ENCODE results near the gene ELMO1. TPM values are rescaled to one million over a fixed set of nuclear protein-coding genes. Genes with fewer than 3 reads are reported as not detected.

Gene ELMO1
- polyA plus RNA-seq, 2 of the 4 experiments (the other 2 are of a cell fraction): 2.3 to 6.1 TPM

GRCh38 chr7:36929791-36930190 lies 518.9 kb downstream of the ELMO1 start (continued):
- no peak for TF ChIP-seq MAZ (IDR thresholded peaks at IDR 0.05; ENCODE audit: borderline replicate concordance, low read depth, low read length)

GRCh38 chr7:36928718-36929117 lies 519.9 kb downstream of the ELMO1 start:
- CTCF ChIA-PET: interaction anchor here (1.6 to 2.2 kb wide), 2 partner anchors 9 to 441 kb away, joined by 4 to 5 read pairs; no protein-coding TSS in a partner anchor
- Histone ChIP-seq H3K9me3 (no peaks in the 10 kb centered on the region), H3K27ac (no peak overlapping the region), H3K4me1 (no peaks in the 10 kb centered on the region), H3K4me3 (no peak overlapping the region), H3K4me2 (no peak overlapping the region)
- TF ChIP-seq HEYL (CRISPR knock-in tag; IDR thresholded peaks at IDR 0.05): no peak
- FAIRE-seq (no peak), ATAC-seq (no peak), DNase-seq (ENCODE audit: low read depth in 1 of 2, low spot score in 1 of 2) (no peak)
- POLR2A ChIA-PET: interaction anchor here (0.7 kb wide), 1 partner anchor 748 kb away, joined by 4 read pairs; no protein-coding TSS in a partner anchor
- WGBS (ENCODE audit: missing lambda C conversion rate): 12% methylated on average over 2 of the region's 2 CpGs

GRCh38 chr7:36928311-36928710 lies 520.4 kb downstream of the ELMO1 start:
- TF ChIP-seq KDM1A (IDR thresholded peaks at IDR 0.05; ENCODE audit: low read depth) (no peak), USF2 (IDR thresholded peaks at IDR 0.05) (no peak), ZFP36 (IDR thresholded peaks at IDR 0.05; ENCODE audit: borderline replicate concordance, partially characterized antibody) (no peak), MAFK (IDR thresholded peaks at IDR 0.05; ENCODE audit: partially characterized antibody) (no peak), EHMT2 (IDR thresholded peaks at IDR 0.05; ENCODE audit: low read depth) (no peak), ATOH8 (CRISPR knock-in tag; IDR thresholded peaks at IDR 0.05; ENCODE audit: low read depth) (no peak), FOXS1 (CRISPR knock-in tag; IDR thresholded peaks at IDR 0.05) (no peak), REST (IDR thresholded peaks at IDR 0.05) (no peak), NFE2L2 (conservative IDR thresholded peaks at IDR 0.05; ENCODE audit: low read length) (no peak), RARB (CRISPR knock-in tag; IDR thresholded peaks at IDR 0.05) (no peak), FOSB (CRISPR knock-in tag; IDR thresholded peaks at IDR 0.05) (no peak), SMC3 (IDR thresholded peaks at IDR 0.05) (no peak), KDM5A (IDR thresholded peaks at IDR 0.05) (no peak)
- CTCF ChIA-PET: interaction anchor here (1.6 to 2.2 kb wide), 2 partner anchors 9 to 441 kb away, joined by 4 to 5 read pairs; no protein-coding TSS in a partner anchor
- ATAC-seq (no peak), FAIRE-seq (no peak), DNase-seq (ENCODE audit: low read depth in 1 of 2, low spot score in 1 of 2) (no peak)
- POLR2A ChIA-PET: no interaction called here
- Histone ChIP-seq H3K4me3 (no peak overlapping the region), H3K4me1 (no peaks in the 10 kb centered on the region), H3K4me2 (no peak overlapping the region), H3K9me3 (no peaks in the 10 kb centered on the region), H3K27ac (no peak overlapping the region)
- WGBS (ENCODE audit: missing lambda C conversion rate): 36% methylated on average over 5 of the region's 5 CpGs

- ChIA-PET CTCF (interaction anchor here (0.7 to 0.8 kb wide), 2 partner anchors 14 to 276 kb away, joined by 3 read pairs; no protein-coding TSS in a partner anchor), POLR2A (no interaction called here)
- DNase-seq (ENCODE audit: low read depth in 1 of 2, low spot score in 1 of 2) (no peak), ATAC-seq (no peak), FAIRE-seq (no peak)
- WGBS (ENCODE audit: missing lambda C conversion rate): 23% methylated on average over 3 of the region's 3 CpGs
- Histone ChIP-seq H3K4me1 (no peaks in the 10 kb centered on the region), H3K4me2 (no peak overlapping the region), H3K4me3 (no peak overlapping the region), H3K27ac (no peak overlapping the region), H3K9me3 (no peaks in the 10 kb centered on the region)
- TF ChIP-seq ELK1 (IDR thresholded peaks at IDR 0.05; ENCODE audit: low read depth, low read length): no peak
- TF ChIP-seq CEBPB (IDR thresholded peaks at IDR 0.05): no peak
- no peak for TF ChIP-seq BCL3 (IDR thresholded peaks at IDR 0.05)
- TF ChIP-seq HMGXB4 (CRISPR knock-in tag; IDR thresholded peaks at IDR 0.05; ENCODE audit: borderline replicate concordance): no peak
- TF ChIP-seq ZNF302 (CRISPR knock-in tag; IDR thresholded peaks at IDR 0.05): no peak
- TF ChIP-seq CHD2 (IDR thresholded peaks at IDR 0.05; ENCODE audit: low read length, partially characterized antibody): no peak
Measured at GRCh38 chr7:36925691-36926090, 523.0 kb downstream of the ELMO1 start.

Data from A549 (cell line).